Activated CD8-positive, alpha-beta T cell treated with anti-CD3 and anti-CD28 coated beads for 36 hours (primary cell): ENCODE results near the gene INMT. TPM values are rescaled to one million over a fixed set of nuclear protein-coding genes. Genes with fewer than 3 reads are reported as not detected.

ENCODE experiments used
- ATAC-seq: fragments of 200-7000 bp; cut with Tn5 transposase; one replicate; pipeline ENCODE4 v1.10.0; 2021; ENCODE audit warnings: mild to moderate bottlenecking, moderate library complexity
- CTCF ChIA-PET: fragments of 350-600 bp; sonication (Branson Sonifier 250); formaldehyde crosslinking; loops from one replicate; lab custom pipeline; 2021; ENCODE audit warnings: antibody characterized with exemption; lab: Charles Lee
- POLR2A ChIA-PET: fragments of 350-600 bp; sonication (Branson Sonifier 250); formaldehyde crosslinking; loops from one replicate; lab custom pipeline; 2021; ENCODE audit warnings: antibody characterized with exemption; lab: Charles Lee
- DNase-seq: peaks from one replicate; pipeline ENCODE4 v3.0.0-alpha.2; 2020
- H3K27ac Mint-ChIP-seq: one replicate; pipeline ENCODE4 v1.8.0; 2021; ENCODE audit warnings: mild to moderate bottlenecking, mixed read lengths
- H3K27me3 Mint-ChIP-seq: one replicate; pipeline ENCODE4 v1.8.0; 2021; ENCODE audit warnings: mixed read lengths
- H3K36me3 Mint-ChIP-seq: one replicate; pipeline ENCODE4 v1.8.0; 2021; ENCODE audit warnings: low read depth, mixed read lengths
- H3K4me1 Mint-ChIP-seq: one replicate; pipeline ENCODE4 v1.8.0; 2021; ENCODE audit warnings: low read depth, mixed read lengths
- H3K4me3 Mint-ChIP-seq: one replicate; pipeline ENCODE4 v1.8.0; 2021; ENCODE audit warnings: mild to moderate bottlenecking, moderate library complexity, mixed read lengths
- H3K9me3 Mint-ChIP-seq: one replicate; pipeline ENCODE4 v1.8.0; 2021; ENCODE audit warnings: mixed read lengths
- intact Hi-C: fragments of 100-400 bp; cut with micrococcal nuclease; formaldehyde crosslinking; loops from one replicate; pipeline ENCODE4 v1.10.0; 2022
- total RNA-seq, 2 experiments: library from RNA; stranded (reverse); gene quantifications; one replicate each; pipeline ENCODE4 v1.2.3, GENCODE V29; 2021
- TF ChIP-seq, protein P1 (sequence below): fragments of 200-600 bp; IDR thresholded peaks from one replicate; pipeline ENCODE4 v1.8.0; 2022; ENCODE audit warnings: antibody characterized with exemption, mild to moderate bottlenecking

INMT gene
- total RNA-seq, 2 experiments from 2014 or later = not detected

DNA sequence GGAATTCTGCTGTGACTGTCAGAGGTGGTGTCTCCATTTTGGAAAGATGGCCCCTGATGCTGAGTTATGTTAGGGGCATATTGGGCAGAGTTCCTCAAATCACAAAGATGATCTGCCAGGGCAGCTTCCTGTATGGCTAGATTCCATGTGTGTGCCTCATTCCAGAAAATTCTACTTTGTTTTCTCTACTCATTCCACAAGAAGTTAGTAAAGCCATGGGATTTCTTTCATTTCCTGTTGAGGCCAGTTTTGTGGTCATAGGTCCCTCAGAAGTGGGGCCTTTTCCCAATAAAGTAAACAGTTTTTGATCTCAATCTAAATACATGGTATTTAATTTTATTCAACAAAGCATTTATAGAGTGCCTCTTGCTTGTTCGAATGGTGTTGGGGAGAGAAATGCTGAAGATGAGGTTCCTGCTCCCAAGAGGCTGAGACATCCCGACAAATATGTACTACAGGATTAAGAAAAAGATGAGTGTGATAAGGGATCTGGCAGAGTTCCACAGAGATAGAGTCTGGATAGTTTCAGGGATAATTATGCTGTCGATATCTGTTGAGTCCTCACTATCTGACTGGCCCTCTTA lies 52.2 kb downstream of the INMT start:
- no peaks in the 10 kb centered on the region for H3K36me3 Mint-ChIP-seq
- TF ChIP-seq, protein P1, sequence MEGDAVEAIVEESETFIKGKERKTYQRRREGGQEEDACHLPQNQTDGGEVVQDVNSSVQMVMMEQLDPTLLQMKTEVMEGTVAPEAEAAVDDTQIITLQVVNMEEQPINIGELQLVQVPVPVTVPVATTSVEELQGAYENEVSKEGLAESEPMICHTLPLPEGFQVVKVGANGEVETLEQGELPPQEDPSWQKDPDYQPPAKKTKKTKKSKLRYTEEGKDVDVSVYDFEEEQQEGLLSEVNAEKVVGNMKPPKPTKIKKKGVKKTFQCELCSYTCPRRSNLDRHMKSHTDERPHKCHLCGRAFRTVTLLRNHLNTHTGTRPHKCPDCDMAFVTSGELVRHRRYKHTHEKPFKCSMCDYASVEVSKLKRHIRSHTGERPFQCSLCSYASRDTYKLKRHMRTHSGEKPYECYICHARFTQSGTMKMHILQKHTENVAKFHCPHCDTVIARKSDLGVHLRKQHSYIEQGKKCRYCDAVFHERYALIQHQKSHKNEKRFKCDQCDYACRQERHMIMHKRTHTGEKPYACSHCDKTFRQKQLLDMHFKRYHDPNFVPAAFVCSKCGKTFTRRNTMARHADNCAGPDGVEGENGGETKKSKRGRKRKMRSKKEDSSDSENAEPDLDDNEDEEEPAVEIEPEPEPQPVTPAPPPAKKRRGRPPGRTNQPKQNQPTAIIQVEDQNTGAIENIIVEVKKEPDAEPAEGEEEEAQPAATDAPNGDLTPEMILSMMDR = no peak
- no peak overlapping the region for H3K4me3 Mint-ChIP-seq
- ChIA-PET POLR2A (no interaction called here), CTCF (interaction anchor here (1.2 to 1.3 kb wide), 2 partner anchors 135 to 180 kb away, joined by 3 to 4 read pairs; no protein-coding TSS in a partner anchor)
- no peak overlapping the region for H3K27ac Mint-ChIP-seq
- no peak for DNase-seq
- intact Hi-C loops = loop anchor here (5.0 kb wide), 2 partner anchors 173 to 318 kb away; no protein-coding TSS in a partner anchor
- no peak for ATAC-seq
- no peaks in the 10 kb centered on the region for H3K27me3 Mint-ChIP-seq
- H3K9me3 Mint-ChIP-seq = no peaks in the 10 kb centered on the region
- H3K4me1 Mint-ChIP-seq = no peaks in the 10 kb centered on the region

- ATAC-seq (no peak), DNase-seq (no peak)
- POLR2A ChIA-PET = interaction anchor here (1.1 kb wide), 1 partner anchor 13 kb away, joined by 3 read pairs; no protein-coding TSS in a partner anchor
- Mint-ChIP-seq H3K4me1 (no peaks in the 10 kb centered on the region), H3K4me3 (no peak overlapping the region), H3K9me3 (no peaks in the 10 kb centered on the region), H3K27ac (no peak overlapping the region), H3K27me3 (no peaks in the 10 kb centered on the region), H3K36me3 (no peaks in the 10 kb centered on the region)
- CTCF ChIA-PET = interaction anchor here (1.2 kb wide), 1 partner anchor 134 kb away, joined by 4 read pairs; no protein-coding TSS in a partner anchor
- TF ChIP-seq, protein P1 = no peak
- intact Hi-C loops = no loop called here
Observed at GRCh38 chr7:30805081-30805691, 53.3 kb downstream of the INMT start.

DNA sequence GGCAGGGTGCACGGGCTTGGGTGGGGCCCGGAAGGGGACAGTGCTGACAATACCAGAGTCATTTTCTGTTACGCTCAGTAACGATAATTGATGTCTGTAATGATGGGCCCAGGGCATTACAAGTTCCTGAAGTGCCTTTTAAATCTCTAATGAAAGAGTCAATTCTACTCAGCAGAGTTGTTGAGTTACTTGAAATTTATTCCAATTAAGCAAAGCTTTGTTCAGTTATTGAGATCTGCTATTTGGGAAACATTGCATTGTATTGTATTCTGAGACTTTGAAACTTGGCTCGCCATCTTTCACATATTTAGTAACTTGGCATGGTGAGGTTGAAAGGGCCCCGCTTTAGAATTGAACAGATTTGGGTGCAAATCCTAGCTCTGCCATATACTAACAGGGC lies 54.0 kb downstream of the INMT start:
- intact Hi-C loops = no loop called here
- H3K27me3 Mint-ChIP-seq = no peaks in the 10 kb centered on the region
- no peaks in the 10 kb centered on the region for H3K9me3 Mint-ChIP-seq
- no peaks in the 10 kb centered on the region for H3K36me3 Mint-ChIP-seq
- TF ChIP-seq, protein P1 = no peak
- ATAC-seq (no peak), DNase-seq (no peak)
- CTCF ChIA-PET = interaction anchor here (1.5 kb wide), 1 partner anchor 178 kb away, joined by 5 read pairs; no protein-coding TSS in a partner anchor
- H3K27ac Mint-ChIP-seq = no peak overlapping the region
- POLR2A ChIA-PET = interaction anchor here (1.1 kb wide), 1 partner anchor 14 kb away, joined by 3 read pairs; no protein-coding TSS in a partner anchor
- H3K4me3 Mint-ChIP-seq = no peak overlapping the region
- H3K4me1 Mint-ChIP-seq = no peaks in the 10 kb centered on the region

Other genes with a start within 250 kb of the INMT start
- gene GGCT, start 247.3 kb upstream of the INMT start, total RNA-seq = 10 to 100 TPM; 78.6 to 78.7 TPM
- 100 to 1,000 TPM; 338 to 354 TPM for gene GARS1, start 157.3 kb upstream of the INMT start, total RNA-seq
- gene CRHR2, start 69.7 kb upstream of the INMT start, total RNA-seq = not detected
- gene MINDY4, start 19.3 kb downstream of the INMT start, total RNA-seq = 1 to 10 TPM; 1.3 to 1.7 TPM
- under 1 TPM; 0.22 to 0.27 TPM for gene AQP1, start 159.7 kb downstream of the INMT start, total RNA-seq
- gene GHRHR, start 211.8 kb downstream of the INMT start, total RNA-seq = not detected